CD4-positive, alpha-beta T cell (primary cell): ENCODE measurements around the gene ONECUT3. TPM values are rescaled to one million over a fixed set of nuclear protein-coding genes. Genes with fewer than 3 reads are reported as not detected.

ENCODE experiments used
- ATAC-seq: fragments of 200-7000 bp; cut with Tn5 transposase; one replicate; pipeline ENCODE4 v1.10.0; 2022; ENCODE audit warnings: mild to moderate bottlenecking; ENCODE audit not compliant: poor library complexity
- CTCF ChIA-PET: fragments of 350-600 bp; sonication (Branson Sonifier 250); formaldehyde crosslinking; loops from one replicate; lab custom pipeline; 2021; ENCODE audit warnings: antibody characterized with exemption, inconsistent platforms; lab: Charles Lee
- POLR2A ChIA-PET: fragments of 350-600 bp; sonication (Branson Sonifier 250); formaldehyde crosslinking; loops from one replicate; lab custom pipeline; 2021; ENCODE audit warnings: antibody characterized with exemption, inconsistent platforms; lab: Charles Lee
- DNase-seq, 14 experiments: peaks; one replicate each; pipeline ENCODE4 v3.0.0-alpha.2; 2013 to 2020; ENCODE audit warnings: mixed read lengths in 2 of 14
- H3K27ac ChIP-seq, 2 donors: one replicate each; pipeline versions ENCODE4 v1.5.1 to v1.7.0; 2013; ENCODE audit warnings: low read length in 2 of 2, low read depth in 1 of 2, mild to moderate bottlenecking in 1 of 2
- H3K27me3 ChIP-seq, 2 experiments: 1 replicate in 1 of 2; 2 replicates in 1 of 2; pipeline versions ENCODE4 v1.6.1 to v1.7.0; 2013; ENCODE audit warnings: low read length in 2 of 2, control low read depth in 1 of 2, mild to moderate bottlenecking in 1 of 2, moderate library complexity in 1 of 2; ENCODE audit not compliant: insufficient read depth in 2 of 2, control insufficient read depth in 1 of 2
- H3K36me3 ChIP-seq: one replicate; pipeline ENCODE4 v1.6.1; 2013; ENCODE audit warnings: low read length, control low read depth; ENCODE audit not compliant: insufficient read depth
- H3K4me1 ChIP-seq: one replicate; pipeline ENCODE4 v1.6.1; 2013; ENCODE audit warnings: low read length, control low read depth; ENCODE audit not compliant: insufficient read depth
- H3K4me3 ChIP-seq: one replicate; pipeline ENCODE4 v1.5.1; 2013; ENCODE audit warnings: mild to moderate bottlenecking, low read length, moderate library complexity
- H3K9me3 ChIP-seq, 2 experiments: 1 replicate in 1 of 2; 2 replicates in 1 of 2; pipeline versions ENCODE4 v1.6.1 to v1.7.0; 2013; ENCODE audit warnings: low read length in 2 of 2, mild to moderate bottlenecking in 2 of 2, control low read depth in 1 of 2, moderate library complexity in 1 of 2; ENCODE audit not compliant: control insufficient read depth in 1 of 2, insufficient read depth in 1 of 2
- H3K27ac Mint-ChIP-seq: one replicate; pipeline ENCODE4 v1.8.0; 2020; ENCODE audit warnings: mixed read lengths
- H3K27me3 Mint-ChIP-seq: one replicate; pipeline ENCODE4 v1.8.0; 2021; ENCODE audit warnings: mixed read lengths
- H3K36me3 Mint-ChIP-seq: one replicate; pipeline ENCODE4 v1.8.0; 2021; ENCODE audit warnings: low read depth, mixed read lengths
- H3K4me1 Mint-ChIP-seq: one replicate; pipeline ENCODE4 v1.8.0; 2021; ENCODE audit warnings: low read depth, mixed read lengths
- H3K4me3 Mint-ChIP-seq: one replicate; pipeline ENCODE4 v1.8.0; 2020; ENCODE audit warnings: mild to moderate bottlenecking, mixed read lengths
- H3K9me3 Mint-ChIP-seq: one replicate; pipeline ENCODE4 v1.8.0; 2020; ENCODE audit warnings: mixed read lengths
- CTCF ChIP-seq: fragments of 200-600 bp; IDR thresholded peaks from one replicate; pipeline ENCODE4 v1.8.0; 2022; ENCODE audit warnings: antibody characterized with exemption, mild to moderate bottlenecking
- intact Hi-C, 2 experiments: fragments of 100-400 bp; cut with DNase I in 1 of 2; cut with micrococcal nuclease in 1 of 2; formaldehyde crosslinking; loops; one replicate each; pipeline versions ENCODE4 v1.15.1 to v1.9.0; 2023 to 2025; cut with DNase I, micrococcal nuclease
- total RNA-seq, 174 experiments: library from RNA in 2 of 174; stranded (reverse) in 2 of 174; gene quantifications; one replicate each; pipeline ENCODE4 v1.2.3 and lab custom pipeline; 2021 to 2026

ONECUT3 gene
- total RNA-seq, 2 experiments from 2014 or later: not detected

GRCh38 chr19:1765232-1765903 lies 12.1 kb downstream of the ONECUT3 start:
- Histone ChIP-seq H3K27me3 (peaks cover 86 to 95% of the 10 kb centered on the region in 2 experiments), H3K9me3 (peaks cover 4 to 53% of the 10 kb centered on the region in 2 experiments), H3K36me3 (no peaks in the 10 kb centered on the region), H3K4me3 (no peak overlapping the region), H3K4me1 (peaks cover 9% of the 10 kb centered on the region), H3K27ac (no peak overlapping the region)
- ATAC-seq: no peak
- DNase-seq: no peak
- H3K4me1 Mint-ChIP-seq: no peaks in the 10 kb centered on the region
- H3K27ac Mint-ChIP-seq: no peak overlapping the region
- ChIA-PET POLR2A (no interaction called here), CTCF (no interaction called here)
- intact Hi-C loops: no loop called here
- no peak overlapping the region for H3K4me3 Mint-ChIP-seq
- H3K36me3 Mint-ChIP-seq: no peaks in the 10 kb centered on the region
- peaks cover 83% of the 10 kb centered on the region for H3K27me3 Mint-ChIP-seq
- peaks cover 2% of the 10 kb centered on the region for H3K9me3 Mint-ChIP-seq
- no peak for TF ChIP-seq CTCF

GRCh38 chr19:1765904-1766799 lies 12.8 kb downstream of the ONECUT3 start:
- intact Hi-C loops: loop anchor here (2.0 kb wide), 2 partner anchors 93 to 159 kb away; no protein-coding TSS in a partner anchor
- no peaks in the 10 kb centered on the region for H3K4me1 Mint-ChIP-seq
- CTCF ChIA-PET: interaction anchor here (1.5 kb wide), 1 partner anchor 160 kb away, joined by 5 read pairs; no protein-coding TSS in a partner anchor

More at GRCh38 chr19:1765904-1766799, 12.8 kb downstream of the ONECUT3 start:
- POLR2A ChIA-PET: no interaction called here
- H3K4me3 ChIP-seq: no peak overlapping the region
- H3K9me3 ChIP-seq: peaks cover 12 to 53% of the 10 kb centered on the region in 2 experiments
- Mint-ChIP-seq H3K9me3 (peaks cover 9% of the 10 kb centered on the region), H3K27me3 (peaks cover 83% of the 10 kb centered on the region), H3K27ac (no peak overlapping the region), H3K36me3 (no peaks in the 10 kb centered on the region), H3K4me3 (no peak overlapping the region)
- H3K27me3 ChIP-seq: peaks cover 89 to 95% of the 10 kb centered on the region in 2 experiments
- no peaks in the 10 kb centered on the region for H3K36me3 ChIP-seq
- peaks cover 9% of the 10 kb centered on the region for H3K4me1 ChIP-seq
- H3K27ac ChIP-seq: no peak overlapping the region
- TF ChIP-seq CTCF: no peak
- ATAC-seq (no peak), DNase-seq (no peak)
